ENCODE data around the gene CNGA4.

CNGA4 gene

GRCh38 chr11:6225024-6225423 is 13.9 kb upstream of the CNGA4 start:
- H3K27me3 ChIP-seq (replicated peaks) = no peaks in the 10 kb centered on the region
- peaks cover 18% of the 10 kb centered on the region for H3K36me3 ChIP-seq (replicated peaks)
- in situ Hi-C loops (cut with HindIII; ENCODE audit: low pct_ligation_motif_present, low sequenced_read_pairs) = no loop called here
- H3K4me3 ChIP-seq (ENCODE audit: low read depth, low read length) = no peak overlapping the region
- no peak overlapping the region for H3K27ac ChIP-seq
- no peak for DNase-seq
- no peak for TF ChIP-seq CTCF (IDR thresholded peaks at IDR 0.05; ENCODE audit: low read depth, low read length, missing control alignments)

- Histone ChIP-seq H3K36me3 (replicated peaks) (peaks cover 18% of the 10 kb centered on the region), H3K4me3 (ENCODE audit: low read depth, low read length) (no peak overlapping the region), H3K27me3 (replicated peaks) (no peaks in the 10 kb centered on the region), H3K27ac (no peak overlapping the region)
- TF ChIP-seq CTCF (IDR thresholded peaks at IDR 0.05; ENCODE audit: low read depth, low read length, missing control alignments) = no peak
- no peak for DNase-seq
- in situ Hi-C loops (cut with HindIII; ENCODE audit: low pct_ligation_motif_present, low sequenced_read_pairs) = no loop called here
These were observed 13.0 kb upstream of the CNGA4 start for GRCh38 chr11:6225896-6226295.

GRCh38 chr11:6228520-6228919 is 10.4 kb upstream of the CNGA4 start:
- Histone ChIP-seq H3K4me3 (ENCODE audit: low read depth, low read length) (no peak overlapping the region), H3K36me3 (replicated peaks) (peaks cover 2% of the 10 kb centered on the region), H3K27me3 (replicated peaks) (no peaks in the 10 kb centered on the region), H3K27ac (no peak overlapping the region)
- TF ChIP-seq CTCF (IDR thresholded peaks at IDR 0.05; ENCODE audit: low read depth, low read length, missing control alignments) = no peak
- no peak for DNase-seq
- in situ Hi-C loops (cut with HindIII; ENCODE audit: low pct_ligation_motif_present, low sequenced_read_pairs) = no loop called here

GRCh38 chr11:6229911-6230310 is 9.0 kb upstream of the CNGA4 start:
- no peak for TF ChIP-seq CTCF (IDR thresholded peaks at IDR 0.05; ENCODE audit: low read depth, low read length, missing control alignments)
- Histone ChIP-seq H3K36me3 (replicated peaks) (no peaks in the 10 kb centered on the region), H3K27ac (no peak overlapping the region), H3K27me3 (replicated peaks) (no peaks in the 10 kb centered on the region), H3K4me3 (ENCODE audit: low read depth, low read length) (no peak overlapping the region)
- in situ Hi-C loops (cut with HindIII; ENCODE audit: low pct_ligation_motif_present, low sequenced_read_pairs) = no loop called here
- no peak for DNase-seq

- no peaks in the 10 kb centered on the region for H3K36me3 ChIP-seq (replicated peaks)
- H3K27me3 ChIP-seq (replicated peaks) = no peaks in the 10 kb centered on the region
- H3K4me3 ChIP-seq (ENCODE audit: low read depth, low read length) = no peak overlapping the region
- H3K27ac ChIP-seq = no peak overlapping the region
- DNase-seq = no peak
- TF ChIP-seq CTCF (IDR thresholded peaks at IDR 0.05; ENCODE audit: low read depth, low read length, missing control alignments) = no peak
- in situ Hi-C loops (cut with HindIII; ENCODE audit: low pct_ligation_motif_present, low sequenced_read_pairs) = no loop called here
These were observed 6.0 kb upstream of the CNGA4 start for GRCh38 chr11:6232899-6233298.

GRCh38 chr11:6233984-6234386 is 4.9 kb upstream of the CNGA4 start:
- in situ Hi-C loops (cut with HindIII; ENCODE audit: low pct_ligation_motif_present, low sequenced_read_pairs) = no loop called here
- Histone ChIP-seq H3K4me3 (ENCODE audit: low read depth, low read length) (peak overlapping the region; percentile 78), H3K27me3 (replicated peaks) (no peaks in the 10 kb centered on the region), H3K27ac (peak overlapping the region; percentile 77), H3K36me3 (replicated peaks) (no peaks in the 10 kb centered on the region)
- DNase-seq = no peak
- no peak for TF ChIP-seq CTCF (IDR thresholded peaks at IDR 0.05; ENCODE audit: low read depth, low read length, missing control alignments)

Data from brain microvascular endothelial cell (primary cell).